ENCODE results near the gene SH3RF1.

SH3RF1 gene

DNA sequence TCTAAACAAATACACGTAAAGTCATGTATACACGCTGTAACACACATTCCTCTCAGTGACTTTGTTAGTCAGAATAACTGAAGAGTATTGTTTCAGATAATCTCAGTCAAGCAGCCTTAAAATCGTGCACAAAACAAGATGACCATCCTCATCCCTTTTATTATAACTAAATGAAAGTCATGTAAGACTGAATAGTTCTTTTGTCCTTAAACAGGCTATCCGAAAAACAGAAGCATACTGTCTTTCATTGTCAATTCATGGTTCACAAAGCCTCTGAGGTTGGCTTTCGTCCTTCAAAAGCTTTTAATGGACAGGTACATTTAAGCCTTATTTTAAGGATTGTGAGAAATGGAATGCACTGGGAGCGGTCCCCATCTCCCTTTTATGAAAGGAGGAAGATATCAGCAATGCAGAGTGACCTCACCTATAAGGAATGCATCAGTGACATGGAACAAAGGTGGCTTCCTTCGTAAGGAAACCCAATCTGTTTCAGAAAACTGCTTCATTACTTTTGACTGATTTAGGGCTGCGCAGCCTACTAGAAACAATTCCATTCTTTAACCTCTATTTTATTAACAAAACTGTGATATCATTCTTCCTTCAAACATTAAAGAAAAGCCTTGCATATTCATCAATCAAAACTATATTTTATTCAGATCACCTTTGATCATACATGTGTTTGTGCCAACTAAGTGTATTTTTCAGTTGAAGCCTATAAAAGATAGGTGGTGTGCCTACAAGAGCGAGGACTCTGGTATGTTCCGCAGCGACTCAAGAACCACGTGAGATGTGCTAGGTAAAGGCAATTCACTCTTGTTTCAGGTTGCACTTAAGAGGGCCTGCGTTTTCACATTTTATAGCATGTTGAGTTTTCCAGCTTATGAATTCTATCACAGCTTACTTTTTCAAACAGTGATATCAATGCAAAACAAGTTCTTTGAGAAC is 19.2 kb downstream of the SH3RF1 start:
- no peak for DNase-seq

DNA sequence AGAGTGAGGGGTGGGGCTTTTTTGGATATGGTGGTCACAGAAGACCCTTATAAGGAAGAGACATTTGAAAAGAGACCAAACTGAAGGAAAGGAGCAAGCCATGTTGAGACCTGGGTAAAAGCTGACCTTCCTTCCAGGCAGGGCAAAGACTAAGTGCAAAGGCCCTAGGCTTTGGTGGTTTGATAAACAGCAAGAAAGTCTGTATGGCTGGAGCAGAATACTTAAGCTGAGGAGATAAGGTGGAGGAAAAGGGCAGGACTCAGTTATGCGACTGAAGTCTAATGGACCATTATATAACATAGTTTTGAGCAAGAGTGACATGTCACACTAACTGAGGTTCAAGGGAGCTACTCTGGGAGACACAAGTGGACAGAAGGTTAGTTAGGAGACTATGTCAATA is 20.0 kb downstream of the SH3RF1 start:
- DNase-seq: no peak

DNA sequence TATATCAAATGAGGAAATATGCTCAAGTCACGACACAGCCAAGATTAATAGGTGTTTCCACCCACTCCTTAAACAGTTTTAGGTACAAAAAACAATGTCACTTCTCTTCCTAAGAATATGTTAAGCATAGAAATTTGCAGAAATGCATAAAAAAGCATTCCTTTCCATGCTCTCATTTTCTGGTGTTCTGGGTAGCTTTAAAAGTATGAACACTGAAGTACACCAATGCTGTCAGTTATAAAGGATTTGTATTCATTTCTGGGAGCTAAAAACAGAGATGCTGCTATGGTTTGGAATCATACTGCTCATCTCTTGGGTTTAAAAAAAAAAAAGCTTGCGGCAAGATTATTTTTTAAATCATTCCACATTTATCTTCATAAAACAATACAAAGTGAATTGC is 20.8 kb downstream of the SH3RF1 start:
- no peak for DNase-seq

DNA sequence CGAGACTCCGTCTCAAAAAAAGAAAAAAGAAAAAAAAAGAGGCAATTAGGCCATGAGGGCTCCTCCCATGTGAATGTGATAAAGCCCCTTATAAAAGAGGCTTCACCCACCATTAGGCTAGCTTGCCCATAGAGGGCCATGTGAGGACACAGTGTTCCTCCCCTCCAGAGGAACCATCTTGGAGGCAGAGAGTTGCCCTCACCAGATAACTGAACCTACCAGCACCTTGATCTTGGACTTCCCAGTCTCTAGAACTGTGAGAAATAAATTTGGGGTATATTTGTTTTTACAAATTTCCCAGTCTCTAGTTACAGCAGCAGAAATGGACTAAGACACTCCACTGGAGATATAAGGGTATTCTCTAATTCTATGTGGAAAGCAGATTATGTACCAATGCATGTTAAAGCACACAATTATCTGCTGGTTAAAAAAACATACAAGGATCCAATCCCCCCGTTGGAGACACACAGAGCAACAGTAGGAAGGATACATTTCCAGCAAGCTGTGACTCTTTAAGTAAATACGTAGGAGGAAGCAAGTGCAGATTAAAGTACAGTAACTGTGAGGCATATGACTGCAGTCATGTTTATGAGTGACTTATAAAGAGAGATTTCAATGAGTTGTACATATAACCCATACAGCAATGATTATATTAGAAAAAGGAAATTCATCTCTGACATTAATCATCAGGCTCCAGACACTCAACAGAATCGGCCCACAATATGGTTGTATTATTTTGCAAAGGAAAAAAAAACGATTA is 21.4 kb downstream of the SH3RF1 start:
- DNase-seq: no peak

DNA sequence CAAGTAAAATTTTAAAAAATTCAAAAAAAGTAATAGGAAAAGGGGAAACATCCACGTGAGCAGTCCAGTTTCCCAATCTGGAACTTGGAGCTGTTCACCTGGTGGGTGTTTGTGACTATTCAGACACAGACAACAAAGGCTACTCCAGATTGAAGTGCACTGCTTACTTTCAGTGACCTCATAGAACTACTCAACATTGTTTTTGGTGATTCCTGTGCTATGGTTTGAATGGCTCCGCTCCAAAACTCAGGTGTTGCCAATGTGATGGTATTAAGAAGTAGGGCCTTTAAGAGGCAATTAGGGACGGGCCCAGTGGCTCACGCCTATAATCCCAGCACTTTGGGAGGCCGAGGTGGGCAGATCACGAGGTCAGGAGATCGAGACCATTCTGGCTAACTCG is 22.1 kb downstream of the SH3RF1 start:
- DNase-seq: no peak

DNA sequence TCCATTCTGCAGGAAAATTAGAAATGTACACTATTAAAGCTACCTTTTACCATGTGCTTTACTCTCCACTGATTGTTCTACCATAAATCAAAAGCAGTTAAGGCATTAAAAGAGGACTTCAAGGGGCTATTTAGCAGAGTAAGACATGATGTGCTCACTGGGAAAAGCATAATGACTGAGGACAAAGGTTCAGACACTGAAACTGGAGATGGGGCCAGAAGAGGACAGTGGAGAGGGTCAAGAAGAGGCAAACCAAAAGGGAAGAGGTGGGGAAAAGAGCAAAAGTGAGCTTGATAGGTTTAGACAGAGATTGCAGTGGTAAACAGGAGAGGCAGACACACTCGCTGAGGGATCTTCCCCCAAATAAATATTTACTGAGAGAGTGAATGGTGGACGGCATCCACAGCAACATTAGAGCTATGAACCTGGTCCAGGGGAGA is 23.8 kb downstream of the SH3RF1 start:
- DNase-seq: no peak

DNA sequence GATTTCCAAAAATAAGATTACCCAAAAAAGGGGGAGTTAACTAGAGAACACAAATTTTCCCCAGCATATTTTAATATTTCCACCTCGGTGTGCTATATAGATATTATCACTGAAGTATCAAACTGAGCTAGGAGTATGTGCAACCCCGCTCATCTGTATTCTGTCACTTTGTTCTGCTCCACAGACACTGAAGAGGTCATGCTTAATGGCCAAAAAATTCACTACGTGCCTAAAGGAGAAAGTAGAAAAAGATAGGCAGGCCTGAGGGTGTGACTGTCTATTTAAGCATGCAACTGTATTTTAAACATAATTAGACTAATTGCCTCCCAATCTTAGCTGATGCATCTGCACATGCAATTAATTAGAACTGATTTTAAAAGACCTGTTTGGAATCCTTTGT is 24.5 kb downstream of the SH3RF1 start:
- DNase-seq: no peak

DNA sequence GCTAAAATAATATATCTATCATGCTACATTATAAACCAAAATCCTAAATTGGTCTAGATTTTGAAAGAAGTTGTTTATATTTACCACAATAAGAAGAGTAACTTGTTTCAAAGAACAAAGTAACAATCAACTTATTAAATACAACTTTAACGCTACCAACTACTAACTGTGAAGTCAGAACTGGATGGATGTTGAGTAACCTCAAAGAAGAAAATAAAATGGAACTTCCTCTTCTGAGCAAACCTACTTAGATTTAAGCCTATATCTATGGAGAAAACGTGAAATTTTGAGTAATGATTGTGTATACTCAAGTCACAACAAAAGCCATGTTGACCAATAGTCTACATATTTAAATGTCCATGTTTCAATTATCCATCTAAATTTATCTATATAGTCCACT is 25.7 kb downstream of the SH3RF1 start:
- DNase-seq: no peak

DNA sequence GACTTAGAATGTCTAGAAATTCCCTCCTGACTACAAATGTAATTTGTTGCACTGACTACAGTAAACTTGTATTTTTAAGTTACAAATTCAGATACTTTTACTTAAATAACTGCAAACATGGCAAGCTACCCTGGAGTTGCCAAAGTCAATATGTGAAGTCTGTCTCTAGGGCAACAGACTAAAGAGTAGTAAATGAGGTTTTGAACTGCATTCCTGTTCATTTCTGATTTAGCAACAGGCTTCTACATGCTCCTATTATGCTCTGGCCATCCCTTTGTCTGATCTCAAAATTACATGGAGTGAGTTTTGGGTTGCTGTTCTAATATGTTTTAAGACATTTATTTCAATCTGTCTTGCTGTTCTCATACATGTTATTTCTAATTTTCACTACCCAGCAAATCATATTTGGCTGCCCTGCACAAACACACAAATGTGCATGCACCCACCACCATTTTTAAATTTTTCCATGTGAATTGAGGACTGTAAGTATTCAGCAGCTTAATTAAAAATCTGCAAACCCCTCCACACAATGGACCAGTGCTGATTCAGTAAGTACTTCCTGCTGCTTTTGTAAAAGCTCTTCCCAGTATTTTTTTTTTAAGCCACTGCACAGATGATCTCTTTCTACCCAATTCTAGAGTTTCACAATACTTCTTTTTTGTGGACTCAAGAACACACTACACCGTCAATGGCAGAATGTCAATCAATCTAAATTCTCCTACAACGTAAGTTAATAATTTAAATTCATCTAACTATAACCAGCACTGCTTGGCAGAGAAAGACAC is 26.7 kb downstream of the SH3RF1 start:
- DNase-seq: no peak

DNA sequence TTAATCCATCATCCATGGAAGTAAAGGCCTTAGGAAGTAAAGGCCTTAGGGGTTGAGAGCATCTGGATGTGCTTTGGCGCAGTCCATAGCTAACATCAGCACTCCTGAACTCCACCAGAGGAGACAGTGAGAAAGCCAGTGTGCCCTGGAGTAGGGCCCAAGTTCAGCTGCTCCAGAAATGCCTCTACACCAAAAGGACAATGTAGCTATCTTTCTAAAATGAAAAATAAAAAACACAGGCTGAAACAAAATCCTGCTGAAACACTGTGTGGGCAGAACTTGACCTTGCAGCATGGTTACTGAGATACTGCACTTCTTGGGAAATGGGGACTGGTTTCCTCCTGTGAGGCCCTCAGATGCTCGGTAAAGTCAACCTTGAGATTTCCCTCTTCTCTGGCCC is 29.3 kb downstream of the SH3RF1 start:
- DNase-seq: no peak

DNA sequence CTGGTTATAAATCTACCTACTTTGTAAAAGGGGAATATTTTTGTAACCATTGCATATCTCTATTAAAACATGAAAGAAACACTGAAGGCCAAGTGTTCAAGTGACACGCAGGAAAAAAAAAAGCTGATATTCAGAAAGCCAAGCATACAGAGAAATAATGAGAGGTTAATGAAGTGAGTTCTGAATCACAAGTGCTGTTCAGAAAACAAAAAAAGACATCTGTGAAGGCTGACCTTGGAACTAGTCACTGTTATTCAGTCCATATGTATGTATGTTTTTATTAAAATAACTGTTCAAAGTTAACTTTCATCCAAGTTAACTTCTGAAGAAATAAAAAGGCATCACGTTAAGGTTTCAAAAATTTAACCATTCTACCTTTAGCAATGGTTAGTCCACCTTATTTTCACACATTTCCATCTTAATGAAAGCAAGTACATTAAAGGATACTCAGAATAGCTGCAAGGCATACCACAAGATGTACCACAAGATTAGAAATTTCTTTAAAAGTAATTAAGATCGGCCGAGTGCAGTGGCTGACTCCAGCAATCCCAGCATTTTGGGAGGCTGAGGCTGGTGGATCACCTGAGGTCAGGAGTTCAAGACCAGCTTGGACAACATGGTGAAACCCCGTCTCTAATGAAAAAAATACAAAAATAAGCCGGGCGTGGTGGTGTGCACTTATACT is 31.4 kb downstream of the SH3RF1 start:
- no peak for DNase-seq

DNA sequence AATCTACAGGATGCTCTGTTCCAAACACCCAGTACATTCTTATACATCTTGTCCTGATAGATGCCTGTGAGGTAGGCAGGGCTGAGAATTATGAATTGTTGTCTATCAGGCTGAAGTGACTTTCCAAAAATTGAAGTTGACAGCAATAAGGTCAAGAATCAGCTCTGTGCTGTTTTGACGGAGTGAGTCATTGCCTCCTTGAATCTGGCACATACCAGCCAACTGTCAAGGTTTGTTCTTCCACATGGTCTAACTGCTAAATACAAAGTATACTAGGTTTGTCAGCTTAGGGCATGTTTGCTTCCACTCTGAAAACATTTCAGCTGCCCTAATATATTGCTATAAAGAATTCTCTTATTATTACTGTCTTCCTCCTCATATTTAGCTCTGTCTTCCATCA is 32.3 kb downstream of the SH3RF1 start:
- no peak for DNase-seq

DNA sequence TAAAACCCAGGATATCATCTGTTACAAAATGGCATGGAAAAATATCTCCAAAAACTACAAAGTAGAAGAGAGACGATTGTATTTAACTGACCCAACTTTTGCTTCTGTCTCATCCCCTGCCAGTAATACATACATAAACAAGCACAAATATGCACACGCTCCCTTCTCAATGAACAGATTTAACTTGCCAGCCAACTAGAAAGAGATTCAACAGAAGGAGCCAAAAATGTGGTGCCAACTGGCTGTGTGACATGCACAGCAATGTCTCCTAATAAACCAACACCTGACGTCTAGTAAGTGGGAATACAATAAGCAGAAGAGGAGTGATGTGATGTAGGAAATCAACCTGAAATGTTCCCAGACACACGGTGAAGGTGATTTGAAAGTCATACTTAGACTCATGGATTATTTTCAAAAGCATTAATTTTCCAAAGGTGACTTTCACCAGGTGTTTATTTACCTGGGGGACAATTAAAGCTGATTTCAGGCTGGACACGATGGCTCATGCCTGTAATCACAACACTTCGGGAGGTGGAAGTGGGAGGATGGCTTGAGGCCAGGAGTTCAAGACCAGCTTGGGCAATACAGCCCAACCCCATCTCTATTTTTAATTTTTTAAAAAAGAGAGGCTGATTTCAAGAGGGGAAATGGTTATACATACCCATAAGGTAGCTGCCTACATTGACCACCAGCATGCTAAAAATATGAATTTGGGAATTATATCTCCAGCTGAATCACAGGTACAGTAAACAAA is 33.7 kb downstream of the SH3RF1 start:
- DNase-seq: no peak

DNA sequence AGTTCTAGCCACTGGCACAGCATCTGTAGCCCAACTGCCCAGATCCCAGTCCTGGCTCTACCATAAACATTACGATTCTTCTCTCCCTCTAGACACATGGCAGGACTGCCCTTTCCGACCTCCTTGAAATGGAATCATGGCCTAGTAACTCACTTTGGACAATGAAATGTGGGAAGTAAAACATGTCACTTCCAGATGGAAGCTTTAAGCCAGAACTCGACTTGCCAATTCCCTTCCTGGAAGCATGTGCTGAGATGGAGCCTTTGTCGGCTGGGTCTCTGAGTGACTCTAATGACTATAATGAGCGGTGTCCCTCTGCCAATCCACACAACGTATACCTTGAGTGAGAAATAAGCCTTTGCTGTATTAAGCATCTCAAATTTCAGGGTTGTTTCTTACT is 34.7 kb downstream of the SH3RF1 start:
- no peak for DNase-seq

DNA sequence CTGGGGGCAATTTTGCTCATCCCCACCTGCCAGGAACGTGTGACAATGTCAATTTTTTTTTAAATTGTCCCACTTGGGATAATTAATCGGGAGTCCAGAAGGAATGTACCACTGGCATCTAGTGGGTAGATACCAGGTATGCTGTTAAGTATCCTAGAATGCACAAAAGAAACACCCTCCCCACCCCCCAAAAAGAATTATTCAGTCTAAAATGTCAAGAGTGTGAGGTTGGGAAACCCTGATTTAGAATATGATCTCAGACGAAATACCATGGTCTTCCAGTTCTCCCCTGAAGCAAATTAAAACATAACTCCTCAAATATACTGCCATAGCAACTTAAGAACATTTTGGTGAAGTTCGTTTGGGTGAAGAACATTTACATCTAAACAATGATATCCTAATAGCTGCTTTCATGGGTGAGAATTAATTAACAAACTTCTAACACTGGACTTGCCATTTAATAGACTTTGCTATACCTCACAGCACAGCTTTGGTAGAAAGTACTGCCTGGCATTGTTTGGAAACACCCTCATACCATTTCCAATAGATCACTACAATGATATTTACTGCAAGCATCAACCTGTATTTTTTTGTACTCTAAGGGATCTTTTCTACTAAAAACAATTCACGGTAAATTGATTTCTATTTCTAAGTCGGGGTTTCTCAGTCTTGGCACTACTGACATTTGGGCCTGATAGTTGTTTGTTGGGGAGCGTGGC is 36.5 kb downstream of the SH3RF1 start:
- DNase-seq: no peak

DNA sequence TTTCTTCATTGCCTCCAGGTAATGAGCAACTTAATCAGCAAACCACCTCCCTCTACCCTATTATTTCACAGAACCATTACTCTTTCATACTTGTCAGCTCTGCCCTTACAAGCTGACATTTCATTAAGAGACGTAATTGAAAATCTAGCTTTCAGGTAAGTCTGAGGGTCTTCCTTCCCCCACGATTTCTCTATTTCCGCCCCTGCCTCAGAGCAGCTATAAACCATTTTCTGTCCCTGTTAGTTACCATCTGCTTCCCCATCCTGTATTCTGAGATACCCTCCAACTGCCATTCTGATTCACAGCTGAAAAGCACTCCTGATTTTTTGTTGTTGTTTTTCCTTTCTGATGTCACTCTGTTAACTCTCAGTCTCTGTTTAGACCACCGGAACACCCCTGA is 37.1 kb downstream of the SH3RF1 start:
- DNase-seq: no peak

DNA sequence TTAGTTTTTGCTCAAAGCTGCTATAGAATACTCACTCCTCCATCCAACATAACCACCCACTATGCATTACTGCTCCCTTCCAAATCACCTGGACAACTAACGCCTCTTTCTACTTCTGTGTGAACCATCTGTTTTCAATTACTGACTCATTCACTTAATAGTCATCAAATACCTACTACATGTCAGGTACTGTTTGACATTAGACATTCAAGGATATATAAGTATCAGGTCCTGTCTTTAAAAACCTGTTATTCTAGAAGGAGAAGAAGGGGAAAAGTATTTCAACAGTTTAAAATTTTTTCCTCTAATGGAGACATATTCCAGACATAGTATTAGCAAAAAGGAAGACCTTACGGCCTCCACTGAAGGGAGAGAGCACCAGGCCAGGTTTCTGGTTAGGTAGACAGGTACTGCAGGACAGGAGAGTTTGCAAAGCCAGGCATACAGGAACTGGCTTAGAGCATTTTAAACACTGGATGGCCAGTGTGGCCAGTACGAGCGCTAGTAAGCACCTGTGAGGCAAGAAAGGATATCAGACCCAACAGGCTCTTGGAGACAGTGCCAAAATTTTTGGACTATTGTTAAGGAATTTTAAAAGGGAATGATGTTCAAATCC is 39.0 kb downstream of the SH3RF1 start:
- no peak for DNase-seq

DNA sequence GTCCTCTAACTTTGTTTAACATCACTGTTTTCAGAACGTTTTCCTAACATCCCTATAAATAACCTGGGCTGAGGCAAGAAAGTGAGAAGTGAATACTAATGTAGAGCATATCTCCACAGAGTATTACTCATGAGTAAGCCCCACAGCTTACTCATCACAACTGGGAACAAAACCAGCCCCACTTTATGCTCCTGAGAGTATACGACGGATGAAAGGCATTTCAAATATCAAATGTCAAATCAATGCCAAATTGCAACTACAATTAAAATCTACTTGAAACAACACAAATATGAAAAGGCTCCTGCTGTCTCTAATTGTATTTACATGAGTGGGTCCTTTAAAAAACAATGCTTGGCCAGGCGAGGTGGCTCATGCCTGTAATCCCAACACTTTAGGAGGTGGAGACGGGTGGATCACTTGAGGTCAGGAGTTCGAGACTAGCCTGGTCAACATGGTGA is 41.2 kb downstream of the SH3RF1 start:
- no peak for DNase-seq

DNA sequence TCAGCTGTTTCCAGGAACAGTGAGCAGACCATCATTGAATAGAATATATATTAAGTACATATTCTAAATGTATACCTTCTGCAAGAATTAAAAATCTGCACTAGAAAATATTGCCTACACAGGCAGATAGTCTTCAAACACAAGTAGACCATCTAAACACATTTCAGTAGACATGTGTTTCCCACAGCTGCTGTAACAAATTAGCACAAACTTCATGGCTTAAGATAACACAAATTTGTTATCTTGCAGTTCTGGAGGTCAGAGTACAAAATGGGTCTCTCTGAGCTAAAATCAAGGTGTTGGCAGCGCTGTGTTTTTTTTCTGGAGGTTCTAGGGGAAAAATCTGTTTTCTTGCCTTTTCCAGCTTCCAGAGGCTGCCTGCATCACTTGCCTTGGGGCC is 42.7 kb downstream of the SH3RF1 start:
- DNase-seq: no peak

DNA sequence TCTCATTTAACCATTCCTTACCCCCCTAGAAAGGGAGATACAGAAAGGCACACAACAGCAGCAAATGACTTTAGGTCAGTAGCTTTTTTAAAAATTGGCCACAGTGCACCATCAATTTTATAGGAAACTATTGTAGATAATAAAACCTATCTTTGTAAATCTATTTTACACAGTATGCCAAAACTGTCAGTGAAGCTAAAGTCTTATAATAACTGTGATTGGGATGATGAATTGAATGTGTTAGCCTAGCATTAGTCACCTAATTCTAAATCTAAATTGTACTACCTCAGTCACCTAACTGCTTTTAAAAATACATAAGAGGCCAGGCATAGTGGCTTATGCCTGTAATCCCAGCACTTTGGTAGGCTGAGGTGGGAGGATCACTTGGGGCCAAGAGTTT is 44.2 kb downstream of the SH3RF1 start:
- no peak for DNase-seq

DNA sequence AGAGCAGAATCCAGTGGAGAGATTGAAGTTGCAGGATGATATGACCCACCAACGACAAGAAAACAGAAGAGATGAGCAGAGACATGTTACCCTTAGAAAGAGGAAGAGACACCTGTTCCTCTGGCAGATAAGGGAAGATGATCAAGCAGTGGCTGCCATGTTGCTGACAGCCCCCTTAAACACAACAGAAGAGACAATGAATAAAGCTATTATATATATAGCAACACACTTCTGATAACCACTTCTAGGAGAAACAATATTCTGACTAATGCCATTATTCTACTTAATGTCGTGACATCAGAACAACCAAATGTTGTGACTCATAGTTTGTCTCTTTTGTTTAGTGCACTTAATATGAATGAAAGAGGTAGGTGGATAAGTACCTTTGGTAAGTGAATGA is 44.9 kb downstream of the SH3RF1 start:
- no peak for DNase-seq
